Testis (tissue), 2 donors: ENCODE data around the gene CTDP1.

Experiments used
- CTCF ChIP-seq, 3 experiments: fragments of 450-650 bp in 2 of 3; fragments of 200-600 bp in 1 of 3; sonication (generic) in 1 of 3; IDR thresholded peaks; one replicate each; pipeline ENCODE4 v1.5.1; 2016 to 2019; ENCODE audit warnings: antibody characterized with exemption in 3 of 3, mild to moderate bottlenecking in 2 of 3, moderate library complexity in 1 of 3
- POLR2A ChIP-seq: fragments of 450-650 bp; IDR thresholded peaks from one replicate; pipeline ENCODE4 v1.6.1; 2017; ENCODE audit warnings: antibody characterized with exemption, mild to moderate bottlenecking, moderate library complexity

- TF ChIP-seq CTCF (IDR thresholded peaks at IDR 0.05) (no peak), POLR2A (no peak)
Observed at GRCh38 chr18:79789901-79790890, 110.6 kb downstream of the CTDP1 start.
